HG03571 (cell line): ENCODE data around the gene FASN.

Source experiments
- ATAC-seq: cut with Tn5 transposase; IDR thresholded peaks from one replicate; pipeline ENCODE4 v1.9.1; 2021; ENCODE audit not compliant: unreplicated experiment

FASN gene

DNA sequence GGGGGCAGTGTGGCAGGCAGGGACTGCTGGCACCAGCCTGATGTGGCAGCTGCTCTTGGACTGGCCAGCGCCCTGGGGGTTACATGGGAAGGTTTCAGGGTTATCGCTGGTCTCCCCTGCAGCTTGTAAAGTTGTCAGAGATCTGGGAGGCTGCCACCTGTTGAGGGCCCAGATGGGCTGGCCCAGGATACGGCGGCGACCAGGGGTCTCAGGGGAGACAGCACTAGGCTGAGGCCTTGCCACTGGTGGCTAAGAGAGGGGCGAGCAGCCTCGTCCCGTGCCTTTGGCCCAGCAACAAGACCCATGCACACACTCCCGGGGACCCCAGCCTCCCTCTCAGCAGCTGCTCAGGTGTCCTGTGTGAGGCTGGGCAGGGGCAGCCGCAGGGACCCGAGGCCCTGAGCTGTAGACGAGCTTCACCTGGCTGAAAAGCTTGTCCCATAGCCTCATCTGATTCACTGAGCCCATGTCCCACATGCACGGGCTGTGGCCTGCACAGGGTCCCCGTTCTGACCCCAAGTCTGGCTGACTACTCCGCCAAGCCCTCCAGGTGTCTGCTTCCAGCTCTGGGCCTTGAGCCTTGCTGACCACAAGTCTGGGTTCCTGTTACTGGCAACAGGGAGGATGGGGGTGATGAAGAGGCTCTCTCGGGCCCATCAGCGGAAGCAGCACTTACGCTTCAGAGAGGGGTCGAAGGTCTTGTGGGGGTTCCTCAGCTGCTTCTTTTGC, 38.6 kb downstream of the FASN start:
- no peak for ATAC-seq

DNA sequence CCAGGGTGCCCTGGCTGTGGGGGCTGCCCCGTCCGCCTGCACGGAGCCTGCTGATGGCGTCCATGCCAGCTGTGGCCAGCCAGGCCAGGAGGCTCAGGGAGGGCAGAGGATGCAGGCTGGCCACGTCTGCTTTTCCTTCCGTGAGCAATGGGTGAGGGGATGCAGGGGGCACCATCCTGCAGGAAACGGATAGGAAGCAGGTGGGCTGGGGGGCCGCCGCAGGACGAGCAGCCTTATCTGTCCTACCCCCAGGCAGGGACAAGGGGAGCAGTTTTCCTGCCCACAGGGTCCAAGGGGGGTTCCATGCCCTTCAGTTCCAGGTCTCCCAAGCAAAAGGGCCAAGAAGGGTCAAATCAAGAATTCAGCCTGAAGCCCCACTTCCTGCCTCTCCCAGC, 39.2 kb downstream of the FASN start:
- ATAC-seq: no peak

- no peak for ATAC-seq
These were observed 39.7 kb downstream of the FASN start for GRCh38 chr17:82058230-82058854.

GRCh38 chr17:82056729-82057621, 41.1 kb downstream of the FASN start:
- ATAC-seq: no peak

DNA sequence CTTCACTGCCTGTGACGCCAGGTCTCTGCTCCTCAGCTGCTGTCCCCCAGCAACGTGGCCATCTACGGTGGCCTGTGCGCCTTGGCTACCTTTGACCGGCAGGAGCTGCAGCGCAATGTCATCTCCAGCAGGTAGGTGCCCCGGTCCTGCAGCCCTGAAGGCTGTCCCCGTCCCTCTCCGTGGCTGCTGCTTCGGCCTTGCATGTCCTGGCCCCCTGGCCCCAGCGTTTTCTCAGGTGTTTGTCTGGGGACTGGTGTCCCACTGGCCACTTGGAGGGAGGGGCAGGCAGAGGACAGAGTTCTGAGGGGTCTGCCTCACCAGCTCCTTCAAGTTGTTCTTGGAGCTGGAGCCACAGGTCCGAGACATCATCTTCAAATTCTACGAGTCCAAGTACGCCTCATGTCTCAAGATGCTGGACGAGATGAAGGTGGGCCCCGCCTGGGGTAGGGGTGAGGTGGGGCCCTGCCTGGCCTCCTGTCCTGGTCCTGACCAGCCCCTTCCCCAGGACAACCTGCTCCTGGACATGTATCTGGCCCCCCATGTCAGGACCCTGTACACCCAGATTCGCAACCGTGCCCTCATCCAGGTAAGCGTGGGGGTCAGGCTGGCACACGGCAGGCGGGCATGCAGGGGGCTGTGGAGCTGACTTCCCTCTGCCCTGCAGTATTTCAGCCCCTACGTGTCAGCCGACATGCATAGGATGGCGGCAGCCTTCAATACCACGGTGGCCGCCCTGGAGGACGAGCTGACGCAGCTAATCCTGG, 41.9 kb downstream of the FASN start:
- ATAC-seq: no peak

DNA sequence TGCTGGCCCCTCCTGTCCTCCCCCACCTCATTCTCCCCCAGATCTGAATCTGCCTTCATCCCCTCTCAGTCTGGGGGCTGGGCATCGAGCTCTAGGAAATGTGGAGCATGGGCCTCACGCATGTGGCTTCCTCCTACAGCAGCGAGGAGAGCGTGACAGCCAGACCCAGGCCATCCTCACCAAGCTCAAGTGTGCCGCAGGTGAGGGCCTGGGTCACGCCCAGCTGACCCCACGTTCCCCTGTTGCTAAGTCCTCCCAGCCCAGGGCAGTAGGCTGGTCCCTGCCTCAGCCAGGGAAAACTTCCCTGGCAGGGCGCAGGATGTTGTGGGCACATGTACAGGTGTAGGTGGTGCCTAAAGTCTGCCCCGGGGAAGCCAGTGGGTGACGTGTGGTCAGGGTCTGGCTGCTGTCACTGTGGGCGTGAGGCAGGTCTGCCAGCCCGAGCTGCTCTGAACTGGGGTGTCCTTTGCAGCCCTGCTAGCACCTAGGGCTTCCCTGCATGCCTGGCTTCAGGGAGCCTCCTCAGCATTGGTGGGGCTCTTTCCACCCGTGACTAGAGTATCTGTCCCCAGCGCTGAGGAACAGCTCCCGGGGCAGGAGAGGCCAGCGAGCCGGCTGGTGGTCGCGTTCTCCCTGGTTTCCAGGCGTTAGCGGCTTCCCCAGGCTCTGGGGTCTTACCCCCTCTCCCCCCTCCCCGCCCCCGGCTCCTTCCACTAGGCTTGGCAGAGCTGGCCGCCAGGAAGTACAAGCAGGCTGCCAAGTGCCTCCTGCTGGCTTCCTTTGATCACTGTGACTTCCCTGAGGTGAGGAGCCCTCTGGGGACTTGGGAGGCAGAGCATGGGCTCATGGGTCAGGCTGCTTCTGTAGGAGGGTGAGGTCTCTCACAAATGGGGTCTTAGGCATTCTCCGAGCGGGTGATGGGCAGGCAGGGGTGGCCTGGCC, 42.7 kb downstream of the FASN start:
- no peak for ATAC-seq

- no peak for ATAC-seq
These were observed 43.5 kb downstream of the FASN start for GRCh38 chr17:82054351-82055022.

- no peak for ATAC-seq
These were observed 44.3 kb downstream of the FASN start for GRCh38 chr17:82053556-82054263.

- no peak for ATAC-seq
These were observed 44.9 kb downstream of the FASN start for GRCh38 chr17:82053130-82053529.

DNA sequence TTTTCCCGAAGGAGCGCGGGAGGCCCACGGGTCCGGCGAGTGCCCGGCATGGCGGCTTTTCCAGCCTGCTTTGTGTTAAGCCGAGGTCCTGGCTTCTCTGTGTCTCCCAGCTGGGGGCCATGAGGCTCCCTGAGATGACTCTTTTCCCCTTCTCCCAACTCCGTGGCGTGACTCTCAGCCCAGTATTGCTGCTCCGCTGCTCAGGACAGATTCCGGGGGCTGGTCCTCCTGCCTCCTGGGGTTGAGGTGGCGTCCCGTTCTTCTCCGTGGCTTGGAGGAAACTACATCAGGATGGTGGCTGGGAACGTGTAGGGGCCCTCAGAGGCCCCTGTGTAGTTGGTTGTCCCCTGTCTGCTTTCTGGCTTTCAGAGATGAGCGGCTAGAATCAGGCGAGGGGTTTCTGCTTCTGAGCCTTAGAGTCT, 45.4 kb downstream of the FASN start:
- no peak for ATAC-seq

- peak; percentile 42 for ATAC-seq
These were observed 46.0 kb downstream of the FASN start, which contains the start of the genes GPS1 and RFNG for GRCh38 chr17:82051776-82052637. GPS1 (plus strand) TSS chr17:82051898; CDS start chr17:82051932, 34 bp downstream. RFNG (minus strand) TSS chr17:82051811; CDS start chr17:82051766, 45 bp downstream.

DNA sequence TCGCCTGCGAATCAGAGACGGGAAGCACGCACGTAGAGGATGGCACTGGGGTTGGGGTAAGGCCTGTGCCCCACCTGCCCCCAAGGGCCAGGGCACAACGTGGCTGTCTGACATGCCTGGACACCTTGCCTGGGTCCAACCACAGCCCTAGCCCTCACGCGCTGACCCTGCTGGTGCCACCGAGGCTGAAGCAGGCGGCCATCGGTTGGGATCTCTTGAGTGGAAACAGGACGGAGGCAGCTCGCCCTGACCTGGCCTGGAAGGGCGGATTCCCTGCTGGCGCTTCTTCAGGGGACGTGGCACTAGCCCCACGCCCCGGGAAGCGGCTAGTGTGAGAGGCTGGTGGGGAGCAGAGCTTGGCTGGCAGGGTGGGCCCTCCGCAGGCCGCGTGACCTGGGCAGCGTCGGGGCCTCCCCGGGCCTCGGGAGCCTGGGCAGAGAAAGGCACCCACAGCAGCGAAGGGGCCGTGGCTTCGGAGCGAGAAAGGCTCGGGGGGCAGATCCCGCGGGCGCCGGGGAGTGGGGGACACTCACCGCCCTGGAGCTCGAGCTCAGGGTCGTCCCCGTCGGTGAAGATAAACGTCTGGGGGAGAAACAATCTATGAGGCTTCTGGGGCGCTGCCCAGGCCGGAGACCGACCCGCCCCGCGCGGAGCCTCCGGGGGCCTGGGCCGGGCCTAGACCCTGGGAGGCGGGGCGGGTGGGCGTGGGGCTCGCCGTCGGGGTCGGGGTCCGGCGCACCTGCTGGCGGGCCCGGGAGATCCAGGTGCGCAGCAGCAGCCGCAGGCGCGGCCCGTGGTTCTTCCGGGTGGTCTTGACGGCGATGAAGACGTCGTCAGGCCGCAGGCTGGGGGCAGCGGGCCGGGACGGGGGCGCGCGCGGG, 47.0 kb downstream of the FASN start:
- no peak for ATAC-seq

DNA sequence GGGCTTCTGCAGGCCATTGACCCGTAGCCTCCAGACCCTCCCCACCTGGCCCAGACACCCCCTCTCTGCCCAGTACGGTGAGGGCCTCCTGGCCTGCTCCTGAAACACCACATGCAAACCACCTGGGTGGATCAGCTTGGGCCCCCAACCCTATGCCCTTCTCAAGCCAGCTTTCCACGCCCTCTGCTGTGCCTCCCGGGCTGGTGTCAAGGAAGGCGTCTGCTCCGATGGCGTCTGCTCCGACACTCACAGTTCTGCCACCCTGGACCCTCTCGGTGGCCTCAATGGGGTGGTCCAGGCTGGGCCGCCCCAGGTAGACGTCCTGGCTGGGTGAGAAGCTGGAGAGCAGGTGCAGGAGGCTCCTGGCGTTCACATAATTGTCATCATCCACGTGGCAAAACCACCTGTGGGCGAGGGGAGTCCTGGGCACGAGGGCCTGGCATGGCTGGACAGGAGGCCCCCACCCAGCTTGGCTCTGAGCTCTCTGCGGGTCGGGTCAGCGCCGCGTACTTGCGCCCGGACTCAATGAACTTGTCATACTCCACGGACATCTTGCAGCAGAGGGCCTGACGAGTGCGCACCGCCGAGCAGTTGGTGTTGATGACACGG, 47.8 kb downstream of the FASN start:
- ATAC-seq: no peak

DNA sequence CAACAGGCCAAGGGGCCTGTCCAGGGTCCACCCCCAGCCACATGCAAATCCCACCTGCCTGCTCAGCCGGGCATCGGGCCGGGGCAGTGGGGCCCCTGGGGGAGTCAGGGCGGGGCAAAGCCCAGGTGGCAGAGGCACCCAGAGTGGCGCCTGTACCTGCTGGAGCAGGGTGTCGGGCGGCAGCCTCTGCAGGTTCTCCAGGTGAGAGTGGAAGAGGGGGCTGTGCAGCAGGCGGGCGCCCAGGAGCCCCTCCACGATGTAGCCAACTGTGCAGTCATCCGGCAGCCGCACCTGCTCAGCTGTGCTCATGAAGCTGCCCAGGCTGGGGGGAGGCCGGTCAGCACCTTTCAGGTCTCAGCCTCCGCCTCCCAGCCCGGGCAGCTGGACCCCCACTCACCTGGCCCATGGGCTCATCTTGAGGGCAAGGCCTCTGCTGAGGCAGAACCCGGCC, 48.5 kb downstream of the FASN start:
- ATAC-seq: no peak

DNA sequence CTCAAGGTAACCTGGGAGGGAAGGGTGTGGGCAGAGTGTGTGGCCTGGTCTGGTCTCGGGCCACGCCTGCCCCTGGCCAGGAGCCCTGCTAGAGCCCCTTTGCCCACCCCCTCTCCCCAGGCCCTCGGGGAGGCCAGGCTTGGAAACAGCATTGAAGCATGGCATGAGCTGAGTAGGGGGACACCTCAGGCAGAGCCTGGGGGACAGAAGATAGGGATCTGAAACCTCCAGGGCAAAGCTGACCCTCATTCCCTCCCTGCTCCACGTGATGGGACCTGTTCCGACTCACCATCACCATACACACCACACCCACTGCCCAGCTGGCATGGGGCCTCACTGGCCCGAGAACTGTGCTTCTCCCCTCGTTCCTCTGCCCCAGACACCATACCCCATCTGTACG, 48.9 kb downstream of the FASN start:
- no peak for ATAC-seq

DNA sequence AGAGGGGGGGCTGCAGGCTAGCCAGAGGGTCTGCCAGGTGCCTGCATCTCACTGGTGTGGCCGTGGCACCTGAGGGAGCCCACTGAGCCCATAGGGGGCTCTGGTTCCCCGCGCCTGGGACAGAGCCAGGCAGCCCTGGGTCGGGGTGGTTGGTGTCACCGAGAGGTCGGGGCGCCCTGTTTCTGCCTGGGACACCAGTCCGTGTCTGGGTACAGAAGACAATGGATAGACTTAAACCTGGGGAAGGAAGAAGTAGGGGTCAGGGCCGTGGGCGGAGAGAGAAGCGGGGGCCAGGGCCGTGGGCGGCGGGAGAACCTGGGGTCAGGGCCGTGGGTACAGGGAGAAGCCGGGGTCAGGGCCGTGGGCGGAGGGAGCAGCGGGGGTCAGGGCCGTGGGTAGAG, 49.5 kb downstream of the FASN start:
- no peak for ATAC-seq
